RPMI8226 (cell line): Measurements from ENCODE around the gene IZUMO4.
A peak's percentile ranks its signal among the peaks of the same experiment; 100 is the strongest.
"Not testable (repeated sequence)": the region's sequence is repeated elsewhere in the genome, so short reads cannot be mapped to it uniquely, and the experiment has no call there.

Experiments
- DNase-seq: peaks from one replicate; pipeline ENCODE4 v3.0.0-alpha.2; 2015

IZUMO4 gene

GRCh38 chr19:2083174-2083854, 13.4 kb upstream of the IZUMO4 start:
- peak; percentile 87 for DNase-seq

GRCh38 chr19:2084993-2085720, 11.6 kb upstream of the IZUMO4 start:
- DNase-seq = peak; percentile 98

- peak; percentile 62 for DNase-seq
Measured at GRCh38 chr19:2086695-2087620, 9.8 kb upstream of the IZUMO4 start.

- peak; percentile 78 for DNase-seq
Measured at GRCh38 chr19:2087621-2088100, 9.1 kb upstream of the IZUMO4 start.

GRCh38 chr19:2089001-2089711, 7.6 kb upstream of the IZUMO4 start:
- DNase-seq = peak; percentile 69

GRCh38 chr19:2089727-2090053, 7.0 kb upstream of the IZUMO4 start:
- DNase-seq = no peak

GRCh38 chr19:2091926-2092525, 4.7 kb upstream of the IZUMO4 start:
- DNase-seq = not testable (repeated sequence)

GRCh38 chr19:2096034-2096479, 658 bp upstream of the IZUMO4 start, which contains the start of gene MOB3A:
Gene MOB3A, minus strand, starts transcription at chr19:2096326. Its CDS starts 17,766 bp downstream, at chr19:2078560.
- DNase-seq = peak; percentile 94

GRCh38 chr19:2097203-2097885, 629 bp downstream of the IZUMO4 start:
- DNase-seq = peak; percentile 55

- no peak for DNase-seq
Measured at GRCh38 chr19:2097886-2098327, 1.2 kb downstream of the IZUMO4 start.

GRCh38 chr19:2099054-2099501, 2.4 kb downstream of the IZUMO4 start:
- no peak for DNase-seq

GRCh38 chr19:2099937-2100718, 3.4 kb downstream of the IZUMO4 start:
- no peak for DNase-seq

- no peak for DNase-seq
Measured at GRCh38 chr19:2100719-2101061, 4.0 kb downstream of the IZUMO4 start.

GRCh38 chr19:2101417-2102335, 5.0 kb downstream of the IZUMO4 start:
- DNase-seq = no peak

GRCh38 chr19:2103045-2103707, 6.5 kb downstream of the IZUMO4 start:
- DNase-seq = no peak

GRCh38 chr19:2108251-2109016, 11.7 kb downstream of the IZUMO4 start:
- DNase-seq = no peak

GRCh38 chr19:2109046-2109864, 12.5 kb downstream of the IZUMO4 start:
- DNase-seq = no peak
